ENCODE results near the gene IQCM. TPM values are rescaled to one million over a fixed set of nuclear protein-coding genes. Genes with fewer than 3 reads are reported as not detected.

IQCM gene
- total and polyA plus RNA-seq, 10 donors: not detected

- no peak for DNase-seq
- intact Hi-C loops (cut with DNase I; ENCODE audit: low total_unique reads): no loop called here
- no peaks in the 10 kb centered on the region for H3K36me3 ChIP-seq
- no peak overlapping the region for H3K27ac ChIP-seq
- H3K27me3 ChIP-seq (replicated peaks in 1 of 7): no peaks in the 10 kb centered on the region
- no peaks in the 10 kb centered on the region for H3K9me3 ChIP-seq
- TF ChIP-seq POLR2A (IDR thresholded peaks at IDR 0.05) (no peak), POLR2AphosphoS5 (IDR thresholded peaks at IDR 0.05) (no peak), CTCF (IDR thresholded peaks at IDR 0.05 in 8 of 11, conservative IDR thresholded peaks at IDR 0.05 in 3 of 11) (no peak)
- WGBS, 5 donors: 11 to 43% (median 39%) methylated on average over 1 of the region's 1 CpG
- H3K4me3 ChIP-seq: no peak overlapping the region
- no peaks in the 10 kb centered on the region for H3K4me1 ChIP-seq
Observed at GRCh38 chr4:149727663-149728062, 88.0 kb downstream of the IQCM start.

- Histone ChIP-seq H3K9me3 (no peaks in the 10 kb centered on the region), H3K4me1 (no peaks in the 10 kb centered on the region), H3K27ac (no peak overlapping the region), H3K27me3 (replicated peaks in 1 of 7) (no peaks in the 10 kb centered on the region), H3K36me3 (no peaks in the 10 kb centered on the region), H3K4me3 (no peak overlapping the region)
- TF ChIP-seq POLR2A (IDR thresholded peaks at IDR 0.05): no peak
- TF ChIP-seq CTCF (IDR thresholded peaks at IDR 0.05 in 8 of 11, conservative IDR thresholded peaks at IDR 0.05 in 3 of 11): no peak
- no peak for TF ChIP-seq POLR2AphosphoS5 (IDR thresholded peaks at IDR 0.05)
- no peak for DNase-seq
- 58 to 74% (median 70%) methylated on average over 2 of the region's 2 CpGs for WGBS, 5 donors
- intact Hi-C loops (cut with DNase I; ENCODE audit: low total_unique reads): no loop called here
Observed at GRCh38 chr4:149723065-149723464, 92.6 kb downstream of the IQCM start.

GRCh38 chr4:149719806-149720205, 95.8 kb downstream of the IQCM start:
- H3K4me1 ChIP-seq: no peaks in the 10 kb centered on the region
- TF ChIP-seq CTCF (IDR thresholded peaks at IDR 0.05 in 8 of 11, conservative IDR thresholded peaks at IDR 0.05 in 3 of 11) (no peak), POLR2AphosphoS5 (IDR thresholded peaks at IDR 0.05) (no peak), POLR2A (IDR thresholded peaks at IDR 0.05) (no peak)
- no peaks in the 10 kb centered on the region for H3K36me3 ChIP-seq
- no peak overlapping the region for H3K27ac ChIP-seq
- DNase-seq: no peak
- no peak overlapping the region for H3K4me3 ChIP-seq
- H3K27me3 ChIP-seq (replicated peaks in 1 of 7): no peaks in the 10 kb centered on the region
- WGBS, 5 donors: 72 to 92% (median 80%) methylated on average over 1 of the region's 1 CpG
- H3K9me3 ChIP-seq: peaks cover 0 to 17% (median 8%) of the 10 kb centered on the region in 8 donors
- intact Hi-C loops (cut with DNase I; ENCODE audit: low total_unique reads): no loop called here

- Histone ChIP-seq H3K36me3 (no peaks in the 10 kb centered on the region), H3K27me3 (replicated peaks in 1 of 7) (no peaks in the 10 kb centered on the region), H3K4me3 (no peak overlapping the region), H3K27ac (no peak overlapping the region), H3K4me1 (no peaks in the 10 kb centered on the region), H3K9me3 (peaks cover 0 to 17% (median 8%) of the 10 kb centered on the region in 8 donors)
- no peak for DNase-seq
- TF ChIP-seq POLR2A (IDR thresholded peaks at IDR 0.05) (no peak), POLR2AphosphoS5 (IDR thresholded peaks at IDR 0.05) (no peak), CTCF (IDR thresholded peaks at IDR 0.05 in 8 of 11, conservative IDR thresholded peaks at IDR 0.05 in 3 of 11) (no peak)
- intact Hi-C loops (cut with DNase I; ENCODE audit: low total_unique reads): no loop called here
Observed at GRCh38 chr4:149719357-149719756, 96.3 kb downstream of the IQCM start.

All from spleen (tissue), 11 donors.